GM21447 (cell line): ENCODE measurements around the gene LRRC25.

Experiments used
- ATAC-seq: cut with Tn5 transposase; IDR thresholded peaks from one replicate; pipeline ENCODE4 v1.9.1; 2021; ENCODE audit not compliant: unreplicated experiment

The LRRC25 gene

GRCh38 chr19:18348171-18348570 lies 49.3 kb downstream of the LRRC25 start:
- no peak for ATAC-seq

- ATAC-seq, result no peak
Observed at GRCh38 chr19:18346091-18346490, 51.3 kb downstream of the LRRC25 start.

- ATAC-seq, result no peak
Observed at GRCh38 chr19:18345296-18345695, 52.1 kb downstream of the LRRC25 start.

- no peak for ATAC-seq
Observed at GRCh38 chr19:18344582-18344950, 52.9 kb downstream of the LRRC25 start.

GRCh38 chr19:18342090-18342632 lies 55.3 kb downstream of the LRRC25 start:
- ATAC-seq, result no peak
